Measurements from ENCODE around the gene KCNG1. TPM values are rescaled to one million over a fixed set of nuclear protein-coding genes. Genes with fewer than 3 reads are reported as not detected.
"Not testable (repeated sequence)": the region's sequence is repeated elsewhere in the genome, so short reads cannot be mapped to it uniquely, and the experiment has no call there.

Gene KCNG1
- total RNA-seq, 1 donor from 2014 or later, result 3.1 TPM

DNA sequence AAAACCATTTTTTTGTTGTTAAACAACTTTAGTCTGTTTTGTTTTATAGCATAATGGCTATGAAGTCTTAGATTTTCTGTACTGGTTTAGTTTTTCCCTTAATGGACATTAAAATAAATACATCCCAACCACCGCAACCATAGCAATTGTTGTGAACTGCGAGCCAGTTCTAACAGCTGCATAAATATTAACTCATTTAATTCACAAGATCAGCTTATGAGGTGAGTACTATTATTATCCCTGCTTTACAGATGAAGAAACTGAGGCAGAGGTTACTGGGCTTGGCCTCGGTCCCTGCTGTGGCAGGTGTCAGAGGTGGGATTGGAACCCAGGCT lies 41.2 kb downstream of the KCNG1 start:
- no peak for DNase-seq

DNA sequence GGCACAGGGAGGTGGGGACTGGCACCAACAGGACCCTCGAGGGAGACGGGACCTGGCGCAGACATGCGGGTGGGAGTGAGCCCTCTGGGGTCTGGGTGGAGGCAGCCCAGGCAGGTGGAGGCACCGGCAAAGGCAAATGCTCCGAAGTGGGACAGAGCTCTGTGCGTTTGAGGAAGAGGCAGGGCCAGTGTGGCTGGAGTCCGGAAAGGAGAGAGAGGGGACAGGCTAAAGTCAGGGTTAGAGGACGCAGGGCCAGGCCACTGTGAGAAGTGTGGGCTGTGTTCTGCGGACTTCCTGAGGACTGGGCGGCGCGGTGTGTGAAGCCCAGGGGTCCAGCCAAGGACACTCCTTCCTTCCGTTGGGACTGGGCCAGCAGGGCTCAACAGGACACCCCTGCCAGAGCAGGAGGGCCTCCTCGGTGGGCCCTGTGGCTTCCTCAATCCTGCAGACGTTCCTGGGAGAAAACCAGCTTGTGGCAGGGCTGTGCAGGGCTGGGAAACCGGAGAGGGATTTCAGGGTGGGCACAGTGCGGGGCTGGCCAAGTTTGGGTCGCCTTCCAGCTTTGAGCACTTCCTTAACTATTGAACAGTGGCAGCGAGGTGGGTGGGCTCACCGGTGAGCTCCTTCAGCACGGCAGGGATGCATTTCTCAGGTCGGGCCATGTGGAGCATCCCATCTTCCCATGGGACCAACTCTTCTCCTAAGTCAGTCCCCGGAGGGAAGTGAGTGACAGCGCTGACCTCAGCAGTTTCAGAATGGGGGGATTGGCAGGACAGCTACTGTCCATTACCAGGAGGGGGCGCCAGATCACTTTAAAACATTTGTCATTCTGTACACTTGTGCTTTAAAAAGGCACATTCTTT lies 41.8 kb downstream of the KCNG1 start:
- DNase-seq, result peak; percentile 81

DNA sequence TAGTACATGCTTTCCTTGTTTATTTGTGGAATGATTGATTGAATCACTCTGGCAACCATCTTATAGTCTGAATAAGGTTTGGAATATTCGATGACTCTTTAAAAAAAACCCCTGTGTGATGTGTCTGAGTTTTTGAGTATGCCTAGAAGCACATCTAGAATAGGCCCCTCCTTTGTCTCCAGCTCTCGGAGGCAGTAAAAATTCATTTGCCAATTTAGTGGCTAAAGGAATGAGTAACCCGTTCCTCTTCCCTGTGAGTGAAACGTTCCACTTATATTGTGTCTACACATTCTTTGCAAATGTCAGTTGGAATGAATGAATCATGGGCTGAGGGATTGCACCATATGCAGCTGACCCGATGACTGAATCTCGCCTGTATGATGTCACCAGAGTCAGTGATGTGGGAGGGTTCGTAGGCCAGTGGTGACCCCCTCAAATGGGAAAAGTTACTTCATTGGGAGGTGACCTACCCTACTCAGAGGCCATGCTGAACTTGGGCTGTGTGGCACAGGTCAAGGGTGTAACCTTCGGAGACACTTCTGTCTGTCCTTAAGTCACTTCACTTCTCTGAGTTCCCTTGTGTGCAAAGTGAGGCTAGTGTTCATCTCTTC lies 42.7 kb downstream of the KCNG1 start:
- peak; percentile 81 for DNase-seq

DNA sequence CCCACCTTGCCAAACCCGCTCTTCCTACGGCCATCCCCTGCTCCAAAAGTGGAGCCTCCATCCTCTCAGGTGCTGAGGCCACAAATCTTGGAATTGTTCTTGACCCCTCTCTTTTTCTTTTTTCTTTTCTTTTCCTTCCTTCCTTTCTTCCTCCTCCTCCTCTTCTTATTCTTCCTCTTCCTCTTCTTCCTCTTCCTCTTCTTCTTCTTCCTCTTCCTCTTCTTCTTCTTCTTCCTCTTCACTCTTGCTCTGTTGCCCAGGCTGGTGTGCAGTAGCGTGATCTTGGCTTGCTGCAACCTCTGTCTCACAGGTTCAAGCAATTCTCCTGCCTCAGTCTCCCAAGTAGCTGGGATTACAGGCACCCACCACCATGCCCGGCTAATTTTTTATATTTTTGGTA lies 44.4 kb downstream of the KCNG1 start:
- DNase-seq, result not testable (repeated sequence)

DNA sequence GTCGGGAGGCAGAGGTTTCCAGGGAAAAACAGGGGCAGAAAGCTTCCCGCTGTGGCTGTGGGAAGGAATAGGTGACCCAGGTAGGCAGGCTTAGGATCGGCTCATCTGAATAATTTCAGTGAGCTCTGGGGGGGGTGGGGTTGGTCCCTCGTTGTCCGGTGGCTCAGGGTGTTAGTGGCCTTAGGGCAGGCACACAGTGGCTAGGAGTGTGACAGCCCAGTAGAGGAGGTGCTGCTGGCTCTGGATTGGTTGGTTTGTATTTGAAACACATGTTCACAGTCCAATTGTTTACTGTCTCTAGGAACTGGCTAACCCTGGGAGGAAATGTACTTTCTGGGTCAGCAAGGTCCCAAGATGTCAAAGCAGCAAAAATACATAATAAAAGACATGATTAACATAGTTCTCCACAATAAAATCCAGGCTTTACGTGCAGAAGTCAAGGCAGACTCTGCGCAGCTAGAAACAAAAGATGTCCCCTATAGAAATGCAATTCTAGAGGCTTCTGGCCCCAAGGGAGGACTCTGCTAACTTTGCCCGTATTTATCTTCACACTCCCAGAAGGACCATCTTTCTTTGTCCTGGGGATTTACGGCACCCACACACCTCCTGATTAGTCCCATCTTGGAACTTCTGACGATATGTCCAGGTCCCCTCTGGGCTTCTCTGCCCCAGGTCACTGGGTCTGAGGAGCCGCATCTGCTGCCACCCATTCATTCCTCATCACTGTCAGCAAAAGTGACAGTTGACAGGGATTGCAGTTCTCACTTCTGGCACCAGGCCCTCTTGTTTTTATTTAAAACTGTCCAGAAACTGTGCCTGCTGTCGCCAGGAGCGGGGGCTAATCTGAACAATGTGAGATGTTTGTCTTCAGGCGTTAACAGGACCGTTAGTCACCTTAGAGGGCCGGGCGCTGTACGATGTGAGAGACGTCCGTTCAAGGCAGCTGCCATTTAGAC lies 45.6 kb downstream of the KCNG1 start:
- DNase-seq, result no peak

DNA sequence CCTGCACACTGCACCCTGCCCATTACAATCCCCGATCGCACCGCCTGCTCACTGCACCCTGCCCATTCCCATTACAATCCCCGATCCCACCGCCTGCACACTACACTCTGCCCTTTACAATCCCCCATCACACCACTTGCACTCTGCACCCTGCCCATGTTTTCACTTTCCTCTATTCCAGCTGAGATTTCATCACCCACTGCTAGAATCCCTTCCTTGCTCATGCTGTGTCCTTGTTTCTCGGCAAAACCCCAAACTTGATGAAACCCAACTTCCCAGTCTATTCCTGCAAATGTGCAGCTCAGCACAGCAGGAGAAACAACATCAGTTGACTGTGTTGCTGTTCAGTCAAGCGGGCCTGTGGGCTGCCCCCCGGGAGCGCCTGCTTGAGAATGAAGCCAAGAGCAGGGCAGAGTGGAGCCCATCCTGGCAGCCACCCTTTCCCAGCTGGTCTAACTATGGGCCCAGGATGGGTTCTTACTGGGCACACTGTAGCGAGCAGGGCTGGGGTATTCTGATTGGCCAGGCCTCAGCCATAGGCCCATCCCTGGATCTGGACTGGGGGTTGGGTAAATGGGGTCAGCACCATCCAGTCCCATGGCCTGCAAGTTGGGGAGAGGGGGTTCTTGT lies 47.1 kb downstream of the KCNG1 start:
- no peak for DNase-seq

- DNase-seq, result no peak
Measured at GRCh38 chr20:50969912-50970311, 53.0 kb downstream of the KCNG1 start.

- no peak for DNase-seq
Measured at GRCh38 chr20:50969435-50969834, 53.5 kb downstream of the KCNG1 start.

DNA sequence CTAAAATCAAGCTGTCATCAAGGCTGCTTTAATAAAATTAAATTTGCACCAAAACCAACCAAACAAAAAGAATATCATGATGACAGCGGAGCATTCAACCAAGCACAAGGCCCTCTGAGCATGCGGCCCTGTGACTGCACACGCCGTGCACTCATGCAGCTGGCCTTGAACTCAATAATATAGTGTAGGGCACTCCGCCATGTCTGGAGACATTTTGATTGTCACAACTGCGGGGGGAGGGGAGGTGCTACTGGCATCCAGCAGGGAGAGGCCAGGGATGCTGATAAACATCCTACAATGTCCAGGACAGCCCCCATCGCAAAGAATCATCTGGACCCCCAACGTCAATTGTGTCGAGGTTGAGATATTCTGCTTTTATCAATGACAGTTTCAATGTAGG lies 54.6 kb downstream of the KCNG1 start:
- DNase-seq, result no peak

DNA sequence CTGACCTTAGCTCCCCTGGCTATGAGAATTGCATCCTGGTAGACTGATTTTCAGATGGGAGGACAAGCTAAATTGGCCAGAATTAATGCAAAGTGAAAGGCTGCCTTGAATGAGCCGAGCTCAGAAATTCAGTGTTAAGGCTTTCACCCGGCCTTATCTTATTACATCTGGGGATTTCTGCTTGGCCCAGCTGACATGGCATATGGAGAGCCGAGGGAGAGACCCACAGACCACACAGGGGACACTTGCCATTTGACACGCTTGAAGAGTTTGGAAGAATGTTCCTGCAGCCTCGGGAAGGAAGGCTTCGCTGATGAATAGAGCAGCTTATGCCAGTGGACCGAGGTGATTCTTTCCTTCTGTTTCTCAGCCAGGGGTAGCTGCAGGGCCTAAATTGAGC lies 55.3 kb downstream of the KCNG1 start:
- no peak for DNase-seq

GRCh38 chr20:50959543-50960126 lies 63.3 kb downstream of the KCNG1 start:
- DNase-seq, result no peak

GRCh38 chr20:50958615-50959542 lies 64.0 kb downstream of the KCNG1 start, which contains the start of gene MOCS3:
Gene MOCS3, plus strand, starts transcription at chr20:50958818. Its CDS starts 25 bp downstream, at chr20:50958843.
- DNase-seq, result peak; percentile 95

DNA sequence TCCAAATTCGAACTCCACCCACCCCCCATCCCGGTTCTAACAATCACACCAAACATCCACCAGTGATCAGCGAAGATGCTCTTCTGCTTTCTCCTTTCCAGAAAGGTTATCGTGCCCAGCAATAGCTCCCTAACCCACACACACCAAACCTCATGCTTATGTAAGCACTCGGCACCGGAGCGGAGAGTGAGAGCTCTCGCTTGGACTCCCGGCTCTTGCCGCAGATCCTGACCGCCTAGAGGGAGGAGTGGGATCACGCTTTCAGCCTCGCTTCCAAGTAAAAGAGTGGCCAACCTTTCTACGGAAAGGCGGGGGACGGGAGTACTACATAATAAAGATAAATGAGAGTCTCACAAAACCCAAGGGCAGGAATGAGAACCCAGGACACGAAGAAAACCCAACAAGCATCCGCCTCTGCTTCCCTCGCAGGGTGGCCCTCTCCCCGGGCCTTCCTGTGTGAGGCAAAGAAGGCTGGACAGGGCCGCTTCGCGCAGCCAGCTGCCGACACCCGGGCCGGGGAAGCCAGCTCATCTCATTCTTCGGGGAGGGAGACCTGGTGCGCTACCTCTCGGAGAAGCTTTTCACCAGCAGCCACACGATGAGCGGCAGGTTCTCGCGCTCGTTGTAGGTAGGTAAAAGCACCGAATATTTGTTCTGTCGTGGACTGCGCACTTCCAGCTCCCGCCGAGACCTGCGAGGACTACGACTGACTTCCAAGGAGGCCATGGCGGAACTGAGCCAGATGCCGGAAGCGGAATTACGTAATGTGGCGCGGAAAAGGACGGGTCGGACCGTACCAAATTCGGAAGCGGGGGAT lies 64.9 kb downstream of the KCNG1 start, which contains the start of gene DPM1:
Gene DPM1 (minus strand): TSS at position 735 of the 817 bp plus-strand sequence. CDS start 9 bp downstream, at position 726.
- DNase-seq, result peak; percentile 95

DNA sequence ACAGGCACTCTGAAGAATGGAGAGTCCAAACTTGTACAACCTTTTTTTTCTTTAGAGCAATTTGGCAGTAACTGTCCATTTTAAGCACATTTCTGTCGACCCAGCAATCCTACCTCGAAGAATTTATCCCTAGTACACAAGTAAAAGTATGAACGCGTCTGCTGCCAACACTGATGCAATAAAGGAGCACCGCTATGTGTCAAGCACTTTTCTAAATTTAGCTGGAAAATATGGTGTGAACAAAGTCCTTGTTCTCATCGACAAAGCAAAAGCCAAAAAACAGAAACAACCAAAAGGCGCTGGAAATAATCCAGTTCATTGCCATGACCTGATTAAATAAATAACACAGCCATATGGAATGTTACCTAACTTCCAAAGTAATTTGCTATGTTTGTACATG lies 65.6 kb downstream of the KCNG1 start:
- DNase-seq, result peak; percentile 5

GRCh38 chr20:50953821-50954220 lies 69.1 kb downstream of the KCNG1 start:
- DNase-seq, result no peak

Measured in dermis blood vessel endothelial cell (primary cell).